ENCODE results near the gene ANKS1A.
"Not testable (repeated sequence)": the region's sequence is repeated elsewhere in the genome, so short reads cannot be mapped to it uniquely, and the experiment has no call there.

Gene ANKS1A

GRCh38 chr6:35085359-35086281 lies 196.6 kb downstream of the ANKS1A start:
- DNase-seq (ENCODE audit: low read depth): no peak

GRCh38 chr6:35086282-35086632 lies 197.2 kb downstream of the ANKS1A start:
- DNase-seq (ENCODE audit: low read depth): no peak

GRCh38 chr6:35086636-35087360 lies 197.7 kb downstream of the ANKS1A start:
- no peak for DNase-seq (ENCODE audit: low read depth)

GRCh38 chr6:35087361-35088280 lies 198.6 kb downstream of the ANKS1A start:
- no peak for DNase-seq (ENCODE audit: low read depth)

GRCh38 chr6:35088281-35089215 lies 199.5 kb downstream of the ANKS1A start:
- no peak for DNase-seq (ENCODE audit: low read depth)

GRCh38 chr6:35089216-35089934 lies 200.3 kb downstream of the ANKS1A start:
- no peak for DNase-seq (ENCODE audit: low read depth)

GRCh38 chr6:35089935-35090505 lies 201.0 kb downstream of the ANKS1A start:
- DNase-seq (ENCODE audit: low read depth): no peak

GRCh38 chr6:35090734-35091133 lies 201.7 kb downstream of the ANKS1A start:
- no peak for DNase-seq (ENCODE audit: low read depth)

- no peak for DNase-seq (ENCODE audit: low read depth)
Observed at GRCh38 chr6:35091346-35092083, 202.5 kb downstream of the ANKS1A start.

GRCh38 chr6:35092362-35093117 lies 203.5 kb downstream of the ANKS1A start:
- DNase-seq (ENCODE audit: low read depth): peak; percentile 47

GRCh38 chr6:35093118-35093445 lies 204.0 kb downstream of the ANKS1A start:
- no peak for DNase-seq (ENCODE audit: low read depth)

GRCh38 chr6:35093783-35094182 lies 204.7 kb downstream of the ANKS1A start:
- DNase-seq (ENCODE audit: low read depth): no peak

- DNase-seq (ENCODE audit: low read depth): no peak
Observed at GRCh38 chr6:35094183-35094582, 205.1 kb downstream of the ANKS1A start.

GRCh38 chr6:35096129-35096862 lies 207.2 kb downstream of the ANKS1A start:
- peak; percentile 57 for DNase-seq (ENCODE audit: low read depth)

- DNase-seq (ENCODE audit: low read depth): no peak
Observed at GRCh38 chr6:35099116-35099515, 210.1 kb downstream of the ANKS1A start.

- no peak for DNase-seq (ENCODE audit: low read depth)
Observed at GRCh38 chr6:35105078-35105477, 216.0 kb downstream of the ANKS1A start.

- not testable (repeated sequence) for DNase-seq (ENCODE audit: low read depth)
Observed at GRCh38 chr6:35106061-35106460, 217.0 kb downstream of the ANKS1A start.

GRCh38 chr6:35107208-35107607 lies 218.2 kb downstream of the ANKS1A start:
- DNase-seq (ENCODE audit: low read depth): not testable (repeated sequence)
